Measurements from ENCODE around the gene ZFR. TPM values are rescaled to one million over a fixed set of nuclear protein-coding genes. Genes with fewer than 3 reads are reported as not detected.
A peak's percentile ranks its signal among the peaks of the same experiment; 100 is the strongest.

Gene ZFR
- total RNA-seq, result 46.9 TPM
- long read RNA-seq, full-length matches to known transcripts, result 107 of 142 reads
- long read RNA-seq, partial matches to known transcripts, result 19 of 142 reads
- long read RNA-seq, other reads (novel, unspliced or antisense), result 16 of 142 reads

- DNase-seq (peak; percentile 95), ATAC-seq (ENCODE audit: poor library complexity) (peak; percentile 99)
- intact Hi-C loops (cut with DNase I), result no loop called here
Observed at GRCh38 chr5:32444431-32445286, at the start of gene ZFR. Gene ZFR, minus strand, starts transcription at chr5:32444740. Its CDS starts 82 bp downstream, at chr5:32444658.

DNA sequence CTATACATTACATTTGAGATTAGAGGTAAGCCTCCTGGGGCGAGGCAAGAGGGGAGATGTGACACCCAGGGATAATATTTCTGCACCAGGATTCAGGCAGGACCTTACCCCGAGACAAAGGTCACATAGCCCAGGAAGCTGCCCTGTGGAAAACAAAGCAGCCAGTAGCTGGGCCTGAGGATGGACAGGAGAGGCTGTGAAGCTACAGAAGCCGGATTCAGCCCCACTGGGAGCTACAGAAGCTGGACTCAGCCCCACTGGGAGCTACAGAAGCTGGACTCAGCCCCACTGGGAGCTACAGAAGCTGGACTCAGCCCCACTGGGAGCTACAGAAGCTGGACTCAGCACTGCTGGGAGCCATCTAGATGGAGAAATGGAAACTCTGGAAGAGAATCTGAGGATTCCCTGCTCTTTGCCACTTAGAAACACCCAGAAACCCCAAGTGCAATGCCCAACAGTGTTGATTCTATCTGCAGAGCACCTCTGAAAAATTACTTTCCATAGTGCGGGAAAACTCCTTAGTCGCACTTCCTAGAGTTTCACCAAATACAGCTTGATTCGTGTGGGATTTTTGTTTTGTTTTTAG is 46.5 kb upstream of the ZFR start:
- intact Hi-C loops (cut with DNase I), result loop anchor here (5.0 kb wide), 1 partner anchor 96 kb away; the partner anchor contains the start of gene SUB1
- DNase-seq, result no peak

GRCh38 chr5:32489791-32490562 is 45.4 kb upstream of the ZFR start:
- intact Hi-C loops (cut with DNase I), result loop anchor here (5.0 kb wide), 2 partner anchors 97 to 122 kb away; partner anchors contain the start of gene SUB1
- peak; percentile 80 for ATAC-seq (ENCODE audit: poor library complexity)

More for the DNA sequence above, 46.5 kb upstream of the ZFR start:
- ATAC-seq (ENCODE audit: poor library complexity), result no peak

DNA sequence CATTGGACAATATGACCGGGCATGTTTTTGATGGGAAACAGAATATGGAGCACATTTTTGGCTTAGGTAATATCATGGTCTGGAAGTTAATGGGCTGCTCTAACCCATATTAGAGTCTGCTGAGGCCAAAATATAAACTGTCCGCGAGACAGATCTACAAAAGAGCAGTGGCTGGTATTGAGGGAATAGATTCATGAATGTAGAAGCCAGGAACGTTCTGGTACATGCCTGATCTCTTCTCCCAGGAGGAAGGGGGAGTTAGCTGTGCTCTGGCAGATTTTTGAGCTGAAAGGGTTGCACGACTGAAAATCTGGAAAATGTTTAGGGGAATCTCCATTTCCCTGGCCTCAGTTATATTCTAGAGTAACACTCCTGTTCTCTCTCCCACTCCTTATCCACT is 42.9 kb upstream of the ZFR start:
- intact Hi-C loops (cut with DNase I), result loop anchor here (5.0 kb wide), 1 partner anchor 125 kb away; no protein-coding TSS in a partner anchor
- ATAC-seq (ENCODE audit: poor library complexity), result peak; percentile 51
- DNase-seq, result no peak

More at GRCh38 chr5:32489791-32490562, 45.4 kb upstream of the ZFR start:
- DNase-seq, result peak; percentile 86

GRCh38 chr5:32487008-32487407 is 42.5 kb upstream of the ZFR start:
- DNase-seq (no peak), ATAC-seq (ENCODE audit: poor library complexity) (peak; percentile 59)
- intact Hi-C loops (cut with DNase I), result loop anchor here (5.0 kb wide), 1 partner anchor 125 kb away; no protein-coding TSS in a partner anchor

GRCh38 chr5:32482193-32482592 is 37.7 kb upstream of the ZFR start:
- intact Hi-C loops (cut with DNase I), result no loop called here
- no peak for DNase-seq
- no peak for ATAC-seq (ENCODE audit: poor library complexity)

GRCh38 chr5:32479096-32479495 is 34.6 kb upstream of the ZFR start:
- ATAC-seq (ENCODE audit: poor library complexity), result no peak
- intact Hi-C loops (cut with DNase I), result no loop called here

GRCh38 chr5:32476891-32477290 is 32.4 kb upstream of the ZFR start:
- DNase-seq (no peak), ATAC-seq (ENCODE audit: poor library complexity) (no peak)
- intact Hi-C loops (cut with DNase I), result no loop called here

More at GRCh38 chr5:32479096-32479495, 34.6 kb upstream of the ZFR start:
- DNase-seq, result no peak

DNA sequence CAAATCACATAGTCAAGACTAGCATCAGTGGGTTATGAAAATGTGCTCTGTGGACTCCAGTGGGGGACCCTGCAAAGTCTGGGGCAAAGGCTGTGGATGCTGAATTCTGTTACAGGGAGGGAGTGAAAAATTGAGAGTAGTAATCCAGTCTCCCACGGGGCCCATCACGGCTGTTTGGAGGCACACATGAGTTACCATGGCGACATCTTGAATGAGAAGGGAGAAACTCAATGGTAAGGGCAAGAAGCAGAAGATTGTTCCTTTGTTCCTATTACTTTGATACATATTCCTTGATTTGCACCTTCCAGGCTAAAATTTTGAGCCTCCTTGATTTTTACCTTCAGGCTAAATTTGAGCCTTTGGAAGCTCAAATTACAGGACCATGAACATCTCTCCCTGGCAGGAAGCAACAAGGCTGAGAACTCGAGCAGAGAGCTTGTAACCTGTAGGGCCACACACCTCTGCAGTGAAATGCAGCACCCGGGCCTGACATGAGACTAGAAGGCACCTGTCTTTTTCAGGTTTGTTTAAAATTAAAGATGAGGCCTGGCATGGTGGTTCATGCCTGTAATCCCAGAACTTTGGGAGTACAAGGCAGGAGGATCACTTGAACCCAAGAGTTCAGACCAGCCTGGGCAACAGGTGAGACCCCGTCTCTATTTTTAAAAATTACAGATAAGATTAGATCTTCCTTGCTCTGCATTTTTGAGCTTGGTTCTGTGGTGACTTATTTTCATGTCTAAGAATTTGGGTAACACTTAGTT is 31.0 kb upstream of the ZFR start:
- ATAC-seq (ENCODE audit: poor library complexity) (no peak), DNase-seq (no peak)
- intact Hi-C loops (cut with DNase I), result no loop called here

DNA sequence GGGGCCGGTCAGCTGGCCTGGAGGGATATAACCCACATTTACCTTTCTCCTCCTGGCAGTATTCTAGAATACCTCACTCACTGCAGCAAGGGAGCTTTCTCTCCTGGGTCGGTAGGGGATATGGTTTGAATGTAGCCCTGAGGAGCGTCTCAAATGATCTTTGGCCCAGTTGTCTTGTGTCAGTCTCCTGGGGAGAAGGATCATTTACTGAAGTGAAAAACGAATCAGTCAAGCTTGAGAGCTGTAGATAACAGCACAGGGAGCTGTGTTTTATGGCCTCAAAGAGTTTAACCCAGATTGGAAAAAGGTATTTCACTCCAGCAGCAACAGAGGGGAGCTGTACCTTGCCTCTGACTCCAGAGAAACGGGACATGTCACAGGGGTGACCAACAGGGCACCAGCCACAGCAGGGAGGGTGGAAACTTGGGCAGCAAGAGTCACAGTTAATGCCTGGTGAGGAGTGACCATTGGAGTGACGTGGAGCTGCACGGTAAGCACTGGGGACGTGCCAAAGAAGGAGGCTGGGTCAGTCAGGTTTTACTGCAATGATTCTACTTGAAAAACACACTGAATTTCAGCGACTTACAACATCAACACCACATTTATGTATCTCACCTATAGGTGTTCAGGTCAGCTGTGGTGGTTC is 29.8 kb upstream of the ZFR start:
- no peak for DNase-seq
- intact Hi-C loops (cut with DNase I), result no loop called here
- peak; percentile 18 for ATAC-seq (ENCODE audit: poor library complexity)

DNA sequence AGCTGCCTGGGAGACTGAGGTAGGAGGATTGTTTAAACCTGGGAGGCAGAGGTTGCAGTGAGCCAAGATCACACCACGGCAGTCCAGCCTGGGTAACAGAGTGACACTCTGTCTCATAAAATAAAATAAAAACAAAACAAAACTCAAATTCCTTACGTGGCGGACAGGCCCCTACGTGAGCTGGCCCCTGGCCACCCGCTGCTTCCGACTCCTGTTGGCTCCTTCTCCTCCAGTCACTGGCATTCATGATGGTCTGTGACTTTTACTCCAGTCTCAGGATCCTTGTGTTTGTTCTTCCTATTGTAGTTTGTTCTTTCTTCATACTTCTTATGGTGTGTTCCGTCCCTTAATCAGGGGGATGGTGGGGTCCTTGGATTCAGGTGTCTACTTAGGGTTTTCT is 28.5 kb upstream of the ZFR start:
- no peak for DNase-seq
- ATAC-seq (ENCODE audit: poor library complexity), result no peak
- intact Hi-C loops (cut with DNase I), result no loop called here

DNA sequence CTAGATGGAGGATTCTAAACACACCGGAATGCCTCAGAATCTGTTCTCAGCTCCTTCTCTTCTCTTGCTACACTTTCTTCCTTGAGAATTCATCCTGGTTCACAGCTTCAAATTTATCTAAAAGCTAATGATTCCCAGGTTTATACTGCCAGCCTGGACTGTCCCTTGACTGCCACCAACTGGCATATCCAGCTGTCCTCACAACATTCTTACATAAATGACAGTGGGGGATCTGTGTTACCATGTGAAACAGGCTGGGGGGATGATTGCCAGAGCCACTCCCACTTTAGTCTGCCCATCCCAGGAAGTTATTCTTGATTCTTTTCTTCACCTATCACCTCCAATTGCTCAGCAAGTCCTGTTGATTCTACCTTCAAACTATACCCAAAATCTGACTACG is 27.2 kb upstream of the ZFR start:
- intact Hi-C loops (cut with DNase I), result no loop called here
- ATAC-seq (ENCODE audit: poor library complexity), result no peak
- DNase-seq, result no peak

DNA sequence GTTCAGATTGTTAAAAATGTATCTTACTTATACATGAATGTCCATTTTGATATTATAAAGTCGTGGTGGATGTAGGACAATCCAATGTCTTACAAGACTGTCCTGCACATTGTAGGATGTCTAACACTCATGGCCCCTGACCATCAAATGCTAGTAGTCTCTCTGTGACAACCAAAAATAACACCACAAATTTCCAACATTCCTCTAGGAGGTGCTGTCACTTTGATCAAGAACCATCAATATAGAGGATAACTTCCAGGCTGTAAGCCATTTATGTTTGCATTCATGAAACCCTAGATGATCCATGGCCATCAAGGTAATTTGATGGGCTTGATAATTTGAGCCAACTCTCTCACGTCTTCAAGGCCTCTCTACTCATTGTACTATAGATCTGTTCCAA is 20.5 kb upstream of the ZFR start:
- intact Hi-C loops (cut with DNase I), result no loop called here
- ATAC-seq (ENCODE audit: poor library complexity), result no peak
- DNase-seq, result no peak

DNA sequence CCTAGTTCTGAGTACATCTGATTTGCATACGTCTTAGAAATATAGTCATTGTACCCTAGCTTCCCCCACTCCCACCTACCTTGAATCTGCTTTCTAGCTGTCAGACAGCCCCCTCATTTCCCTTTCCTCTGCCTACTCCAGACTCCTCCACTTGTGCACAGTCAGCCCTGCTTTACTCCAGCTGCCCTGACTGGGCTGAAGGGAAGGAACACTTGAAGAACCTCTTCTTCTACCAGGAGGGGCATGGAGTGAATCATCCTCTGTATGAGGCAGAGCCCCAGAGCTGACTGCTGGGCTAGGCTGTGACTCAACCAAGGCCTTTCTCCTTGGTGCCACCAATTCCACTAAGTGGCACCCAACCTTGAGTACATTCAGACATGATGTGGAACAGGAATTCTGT is 18.1 kb upstream of the ZFR start:
- DNase-seq, result no peak
- no peak for ATAC-seq (ENCODE audit: poor library complexity)
- intact Hi-C loops (cut with DNase I), result no loop called here

DNA sequence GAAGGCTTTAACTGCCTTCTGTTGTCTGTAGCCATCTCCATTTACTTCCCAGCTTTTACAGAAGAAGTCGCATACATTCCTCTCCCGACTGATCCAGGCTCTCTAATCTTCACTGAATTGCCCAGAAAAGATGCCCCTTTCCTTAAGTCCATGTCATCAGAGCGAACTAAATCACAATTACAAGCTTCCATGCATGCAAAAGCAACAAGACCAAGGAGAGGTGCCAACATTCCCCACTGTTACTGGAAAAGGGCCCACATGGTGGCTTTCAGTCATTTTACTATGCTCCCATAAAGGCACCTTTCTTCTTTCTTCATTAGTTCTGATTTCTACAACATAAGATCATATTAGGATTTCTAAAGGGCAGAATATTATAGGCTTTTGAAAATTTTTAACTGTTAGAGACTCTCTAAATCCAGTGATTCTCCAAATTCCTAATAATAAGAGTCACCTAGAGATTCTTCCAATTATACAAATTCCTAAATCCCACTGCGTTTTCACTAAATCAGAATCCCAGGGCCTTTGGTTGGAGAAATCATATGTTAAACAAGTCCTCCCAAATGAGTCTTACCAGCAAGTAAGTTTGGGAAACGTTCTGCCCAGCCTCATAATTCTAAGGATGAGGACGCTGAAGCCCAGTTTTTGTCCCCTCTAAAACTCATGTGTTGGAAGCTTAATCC is 17.0 kb upstream of the ZFR start:
- no peak for ATAC-seq (ENCODE audit: poor library complexity)
- DNase-seq, result no peak
- intact Hi-C loops (cut with DNase I), result no loop called here

DNA sequence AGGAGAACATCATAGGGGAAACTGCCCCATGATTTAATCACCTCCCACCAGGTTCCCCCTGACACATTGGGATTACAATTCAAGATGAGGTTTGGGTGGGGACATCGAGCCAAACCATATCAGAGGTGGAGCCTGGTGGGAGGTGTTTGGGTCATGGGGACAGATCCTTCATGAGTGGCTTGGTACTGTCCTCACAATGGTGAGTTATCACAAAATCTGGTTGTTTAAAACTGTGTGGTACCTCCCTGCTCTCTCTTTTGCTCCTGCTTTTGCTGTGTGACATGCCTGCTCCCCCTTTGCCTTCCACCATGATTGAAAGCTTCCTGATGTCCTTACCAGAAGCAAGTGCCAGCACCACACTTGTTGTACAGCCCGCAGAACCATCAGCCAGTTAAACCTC is 16.2 kb upstream of the ZFR start:
- ATAC-seq (ENCODE audit: poor library complexity), result no peak
- intact Hi-C loops (cut with DNase I), result no loop called here
- no peak for DNase-seq

- intact Hi-C loops (cut with DNase I), result no loop called here
- no peak for ATAC-seq (ENCODE audit: poor library complexity)
- no peak for DNase-seq
Observed at GRCh38 chr5:32458880-32459495, 14.4 kb upstream of the ZFR start.
